K562 (cell line): ENCODE data around the gene SKIDA1. TPM values are rescaled to one million over a fixed set of nuclear protein-coding genes. Genes with fewer than 3 reads are reported as not detected.
A peak's percentile ranks its signal among the peaks of the same experiment; 100 is the strongest.

ENCODE experiments used
- GTF2E2 ChIP-seq: fragments of 200-800 bp; sonication (Bioruptor generic); IDR thresholded peaks from 2 replicates; pipeline ENCODE4 v1.6.1; 2016; ENCODE audit warnings: missing genetic modification characterization, missing compliant biosample characterization
- HLTF ChIP-seq: fragments of 450-650 bp; IDR thresholded peaks from 2 replicates; pipeline ENCODE4 v1.6.1; 2016
- MAZ ChIP-seq, 2 experiments: fragments of 450-650 bp in 1 of 2; sonication (generic) in 1 of 2; formaldehyde crosslinking; IDR thresholded peaks in 1 of 2; conservative IDR thresholded peaks in 1 of 2; 2 replicates each; pipeline versions ENCODE4 v1.4.0 to v1.5.0; 2020; ENCODE audit warnings: mild to moderate bottlenecking in 1 of 2, missing genetic modification reagents in 1 of 2
- NCOA2 ChIP-seq, 2 experiments: fragments of 450-650 bp; IDR thresholded peaks; 2 replicates each; pipeline ENCODE4 v1.6.1; 2018; ENCODE audit warnings: mild to moderate bottlenecking in 2 of 2, moderate library complexity in 1 of 2; ENCODE audit not compliant: partially characterized antibody in 2 of 2
- NCOA6 ChIP-seq: fragments of 450-650 bp; IDR thresholded peaks from 2 replicates; pipeline ENCODE4 v1.6.1; 2017; ENCODE audit warnings: mild to moderate bottlenecking
- NELFE ChIP-seq: IDR thresholded peaks from 2 replicates; pipeline ENCODE4 v1.6.1; 2011; ENCODE audit warnings: mild to moderate bottlenecking; ENCODE audit not compliant: insufficient read depth, insufficient read length
- NFIC ChIP-seq: fragments of 450-650 bp; IDR thresholded peaks from 2 replicates; pipeline ENCODE4 v1.6.1; 2017; ENCODE audit warnings: mild to moderate bottlenecking, inconsistent platforms
- PML ChIP-seq: IDR thresholded peaks from 2 replicates; pipeline ENCODE4 v1.6.1; 2012; ENCODE audit warnings: low read length, inconsistent platforms
- POLR2H ChIP-seq: IDR thresholded peaks from 2 replicates; pipeline ENCODE4 v1.6.1; 2016; ENCODE audit warnings: missing genetic modification characterization, low read depth, mild to moderate bottlenecking, control low read depth, missing compliant biosample characterization, moderate library complexity
- RAD51 ChIP-seq: fragments of 450-650 bp; IDR thresholded peaks from 2 replicates; pipeline ENCODE4 v1.7.1; 2016; ENCODE audit warnings: low read depth, mild to moderate bottlenecking, borderline replicate concordance
- SIX5 ChIP-seq, 2 experiments: IDR thresholded peaks; 2 replicates each; pipeline ENCODE4 v1.6.1; 2011; ENCODE audit warnings: low read length in 2 of 2, borderline replicate concordance in 1 of 2, low read depth in 1 of 2, mild to moderate bottlenecking in 1 of 2, moderate library complexity in 1 of 2; ENCODE audit not compliant: insufficient read depth in 1 of 2
- SMAD3 ChIP-seq: fragments of 450-650 bp; formaldehyde crosslinking; conservative IDR thresholded peaks from 2 replicates; pipeline ENCODE4 v1.4.0; 2020; ENCODE audit warnings: mild to moderate bottlenecking
- SMARCA4 ChIP-seq: fragments of 450-650 bp; IDR thresholded peaks from 2 replicates; pipeline ENCODE4 v1.6.1; 2016
- SP1 ChIP-seq: sonication (generic); formaldehyde crosslinking; IDR thresholded peaks from 2 replicates; pipeline ENCODE4 v1.8.1; 2022; ENCODE audit warnings: mild to moderate bottlenecking, missing genetic modification reagents
- SP2 ChIP-seq: IDR thresholded peaks from 2 replicates; pipeline ENCODE4 v1.6.1; 2011; ENCODE audit warnings: mild to moderate bottlenecking, low read depth, low read length, moderate library complexity; ENCODE audit not compliant: poor library complexity, severe bottlenecking; ENCODE audit errors: extremely low read depth
- SRF ChIP-seq, 2 experiments: fragments of 250-450, 450-650 bp in 1 of 2; sonication (Bioruptor Pico) in 1 of 2; sonication (generic) in 1 of 2; formaldehyde crosslinking; IDR thresholded peaks; 2 replicates each; pipeline versions ENCODE4 v1.5.0 to v1.5.1; 2020 to 2022; ENCODE audit warnings: mild to moderate bottlenecking in 1 of 2, missing genetic modification reagents in 1 of 2
- TCF7 ChIP-seq: sonication (generic); IDR thresholded peaks from 2 replicates; pipeline ENCODE4 v1.6.1; 2016; ENCODE audit warnings: antibody characterized with exemption, borderline replicate concordance
- ZNF212 ChIP-seq: fragments of 450-650 bp; formaldehyde crosslinking; IDR thresholded peaks from 2 replicates; pipeline ENCODE4 v1.4.0; 2020; ENCODE audit warnings: mild to moderate bottlenecking
- ZNF3 ChIP-seq: fragments of 250-450 bp; sonication (Bioruptor Pico); IDR thresholded peaks from 2 replicates; pipeline ENCODE4 v1.5.0; 2021; ENCODE audit warnings: mild to moderate bottlenecking, moderate library complexity
- ZNF347 ChIP-seq: fragments of 450-650 bp; formaldehyde crosslinking; IDR thresholded peaks from 2 replicates; pipeline ENCODE4 v1.4.0; 2020; ENCODE audit warnings: low read depth, mild to moderate bottlenecking, moderate library complexity
- ZNF41 ChIP-seq: fragments of 250-450 bp; sonication (Bioruptor Pico); conservative IDR thresholded peaks from 2 replicates; pipeline ENCODE4 v1.4.0; 2020; ENCODE audit warnings: mild to moderate bottlenecking
- ZNF696 ChIP-seq: fragments of 250-450 bp; sonication (Bioruptor Pico); conservative IDR thresholded peaks from 2 replicates; pipeline ENCODE4 v1.4.0; 2020; ENCODE audit warnings: mild to moderate bottlenecking, moderate library complexity
- polyA plus RNA-seq, 8 experiments: library from polyadenylated mRNA; depleted of rRNA in 4 of 8; stranded (reverse) in 5 of 8; unstranded in 3 of 8; fragments of >200 nt; fragmentation: Nextera tagmentation in 2 of 8; fragmentation: Illumina TruSeq in 1 of 8; extraction: Ambion mirVana in 2 of 8; extraction: Trizol in 1 of 8; gene quantifications; 2 replicates each; pipeline versions ENCODE4 v1.2.1 to v1.2.3, GENCODE V29; 2011 to 2014; ENCODE audit warnings: inconsistent platforms in 1 of 8, missing spikeins in 1 of 8
- total RNA-seq, 7 experiments: library from RNA; depleted of rRNA in 6 of 7; stranded (reverse); fragments of >200 nt in 6 of 7; fragmentation: Illumina TruSeq in 2 of 7; extraction: Trizol in 2 of 7; gene quantifications; 2 replicates each; pipeline versions ENCODE4 v1.2.1 to v1.2.3, GENCODE V29; 2011 to 2021; ENCODE audit warnings: low replicate concordance in 1 of 7
- TF ChIP-seq, protein P1 (sequence below): fragments of 200-400 bp; formaldehyde crosslinking; IDR thresholded peaks from 2 replicates; pipeline ENCODE4 v1.6.1; 2017; ENCODE audit warnings: mild to moderate bottlenecking, low read depth, low read length, moderate library complexity
- TF ChIP-seq, protein P2 (sequence below): fragments of 450-650 bp; IDR thresholded peaks from 2 replicates; pipeline ENCODE4 v1.6.1; 2016; ENCODE audit warnings: low read depth, mild to moderate bottlenecking, moderate library complexity
- TF ChIP-seq, protein P3 (sequence below): fragments of 450-650 bp; formaldehyde crosslinking; IDR thresholded peaks from 2 replicates; pipeline ENCODE4 v1.4.0; 2020; ENCODE audit warnings: mild to moderate bottlenecking, moderate library complexity

The SKIDA1 gene
- total and polyA plus RNA-seq, 9 of the 15 experiments (the other 6 are each of a cell fraction or from before 2014, with no cell fraction given): 0.05 to 1.1 (median 0.42) TPM

DNA sequence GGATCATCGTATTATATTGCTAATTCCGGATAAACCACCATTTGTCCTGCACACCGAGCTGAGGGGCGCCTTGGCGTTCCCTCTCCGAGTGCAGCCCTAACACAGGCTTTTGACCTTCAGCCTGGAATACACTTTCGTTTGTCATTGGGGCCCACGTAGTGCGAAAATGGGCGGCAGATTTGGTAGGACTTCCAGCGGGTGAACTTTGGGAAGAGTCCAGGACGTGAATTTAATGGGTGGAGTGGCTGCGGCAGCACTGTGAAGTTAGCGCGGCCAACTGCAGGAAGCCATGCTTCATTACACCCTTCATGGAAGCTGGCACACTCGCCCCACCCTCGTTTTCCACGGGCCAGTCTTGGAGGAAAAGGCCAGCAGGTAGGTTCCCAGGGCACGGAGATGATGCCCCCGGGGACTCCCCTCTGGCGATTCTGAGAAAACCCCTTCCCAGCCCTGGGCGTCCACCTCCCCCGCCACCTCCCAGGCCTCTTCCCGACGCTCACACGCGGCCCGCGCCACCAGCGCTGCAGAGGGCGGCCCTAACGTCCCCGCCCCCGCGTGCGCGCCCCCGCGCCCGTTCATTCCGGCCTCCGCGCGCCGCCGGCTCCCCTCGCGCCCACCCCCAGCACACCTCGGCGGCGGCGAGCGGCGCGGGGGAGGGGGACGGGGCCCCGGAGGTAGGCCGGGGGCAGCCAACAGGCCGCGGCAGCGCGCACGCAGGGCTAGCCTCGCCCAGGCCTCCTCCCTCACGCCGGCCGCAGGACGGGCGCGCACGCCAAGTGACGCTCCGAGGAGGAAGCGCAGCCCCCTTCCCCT lies 8.2 kb upstream of the SKIDA1 start, which contains the start of gene MLLT10 (continued):
- TF ChIP-seq SRF (CRISPR knock-in tag; IDR thresholded peaks at IDR 0.05) (no peak; a peak in 1 of 4 replicates), RAD51 (no peak), POLR2H (tag) (peak; percentile 85), MAZ (CRISPR knock-in tag; conservative IDR thresholded peaks at IDR 0.05 in 1 of 2, IDR thresholded peaks at IDR 0.05 in 1 of 2) (peak; percentile 78 to 97), ZNF3 (CRISPR knock-in tag) (no peak), ZNF696 (CRISPR knock-in tag) (no peak), NCOA2 (IDR thresholded peaks at IDR 0.05; ENCODE audit: partially characterized antibody in 2 of 2) (no peak), NFIC (peak; percentile 46), SIX5 (IDR thresholded peaks at IDR 0.05; ENCODE audit: borderline replicate concordance in 1 of 2, insufficient read depth in 1 of 2, low read depth in 1 of 2, low read length in 2 of 2) (no peak), ZNF347 (no peak), SMAD3 (no peak), GTF2E2 (no peak), SP2 (no peak), TCF7 (0 out of 2 replicates have a peak, but pooled peaks have one; percentile 0), PML (peak; percentile 56; the same call in 1 of the 2 replicates), NELFE (no peak), ZNF212 (CRISPR knock-in tag) (no peak), NCOA6 (no peak), HLTF (no peak), SP1 (CRISPR knock-in tag) (no peak; the same call in none of the 2 replicates), ZNF41 (0 out of 2 replicates have a peak, but pooled peaks have one; percentile 19), SMARCA4 (no peak)
- TF ChIP-seq, protein P1, sequence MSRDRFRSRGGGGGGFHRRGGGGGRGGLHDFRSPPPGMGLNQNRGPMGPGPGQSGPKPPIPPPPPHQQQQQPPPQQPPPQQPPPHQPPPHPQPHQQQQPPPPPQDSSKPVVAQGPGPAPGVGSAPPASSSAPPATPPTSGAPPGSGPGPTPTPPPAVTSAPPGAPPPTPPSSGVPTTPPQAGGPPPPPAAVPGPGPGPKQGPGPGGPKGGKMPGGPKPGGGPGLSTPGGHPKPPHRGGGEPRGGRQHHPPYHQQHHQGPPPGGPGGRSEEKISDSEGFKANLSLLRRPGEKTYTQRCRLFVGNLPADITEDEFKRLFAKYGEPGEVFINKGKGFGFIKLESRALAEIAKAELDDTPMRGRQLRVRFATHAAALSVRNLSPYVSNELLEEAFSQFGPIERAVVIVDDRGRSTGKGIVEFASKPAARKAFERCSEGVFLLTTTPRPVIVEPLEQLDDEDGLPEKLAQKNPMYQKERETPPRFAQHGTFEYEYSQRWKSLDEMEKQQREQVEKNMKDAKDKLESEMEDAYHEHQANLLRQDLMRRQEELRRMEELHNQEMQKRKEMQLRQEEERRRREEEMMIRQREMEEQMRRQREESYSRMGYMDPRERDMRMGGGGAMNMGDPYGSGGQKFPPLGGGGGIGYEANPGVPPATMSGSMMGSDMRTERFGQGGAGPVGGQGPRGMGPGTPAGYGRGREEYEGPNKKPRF: no peak
- TF ChIP-seq, protein P2, sequence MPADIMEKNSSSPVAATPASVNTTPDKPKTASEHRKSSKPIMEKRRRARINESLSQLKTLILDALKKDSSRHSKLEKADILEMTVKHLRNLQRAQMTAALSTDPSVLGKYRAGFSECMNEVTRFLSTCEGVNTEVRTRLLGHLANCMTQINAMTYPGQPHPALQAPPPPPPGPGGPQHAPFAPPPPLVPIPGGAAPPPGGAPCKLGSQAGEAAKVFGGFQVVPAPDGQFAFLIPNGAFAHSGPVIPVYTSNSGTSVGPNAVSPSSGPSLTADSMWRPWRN: no peak
- TF ChIP-seq, protein P3, sequence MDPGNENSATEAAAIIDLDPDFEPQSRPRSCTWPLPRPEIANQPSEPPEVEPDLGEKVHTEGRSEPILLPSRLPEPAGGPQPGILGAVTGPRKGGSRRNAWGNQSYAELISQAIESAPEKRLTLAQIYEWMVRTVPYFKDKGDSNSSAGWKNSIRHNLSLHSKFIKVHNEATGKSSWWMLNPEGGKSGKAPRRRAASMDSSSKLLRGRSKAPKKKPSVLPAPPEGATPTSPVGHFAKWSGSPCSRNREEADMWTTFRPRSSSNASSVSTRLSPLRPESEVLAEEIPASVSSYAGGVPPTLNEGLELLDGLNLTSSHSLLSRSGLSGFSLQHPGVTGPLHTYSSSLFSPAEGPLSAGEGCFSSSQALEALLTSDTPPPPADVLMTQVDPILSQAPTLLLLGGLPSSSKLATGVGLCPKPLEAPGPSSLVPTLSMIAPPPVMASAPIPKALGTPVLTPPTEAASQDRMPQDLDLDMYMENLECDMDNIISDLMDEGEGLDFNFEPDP (CRISPR knock-in tag): 0 out of 2 replicates have a peak, but pooled peaks have one; percentile 36
